ENCODE data around the gene PTPRA. TPM values are rescaled to one million over a fixed set of nuclear protein-coding genes. Genes with fewer than 3 reads are reported as not detected.

PTPRA gene
- total RNA-seq, 4 donors from 2014 or later: 49.2 to 80.8 (median 60.4) TPM

DNA sequence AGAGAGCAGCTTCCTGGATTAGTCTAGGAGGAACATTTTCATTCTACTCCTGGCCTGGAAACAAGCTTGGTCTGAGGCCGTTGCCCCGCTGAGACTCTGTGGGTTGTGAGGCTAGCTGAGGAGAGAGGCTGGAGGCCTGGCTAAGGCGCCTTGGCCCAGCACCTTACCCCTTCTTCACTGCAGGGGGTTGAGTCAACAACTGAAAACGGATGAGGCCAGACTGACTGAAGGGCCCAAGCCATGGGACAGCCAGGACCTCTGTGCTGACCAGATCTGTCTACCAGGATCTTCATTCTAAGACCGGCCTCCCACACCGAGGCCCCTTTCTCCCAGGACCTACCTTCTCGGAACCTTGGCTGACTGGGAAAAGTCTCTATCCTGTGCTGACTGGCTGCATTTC, 214.8 kb downstream of the PTPRA start:
- H3K9me3 ChIP-seq: no peaks in the 10 kb centered on the region
- no peaks in the 10 kb centered on the region for H3K36me3 ChIP-seq
- no peak overlapping the region for H3K4me3 ChIP-seq
- DNase-seq (ENCODE audit: extremely low spot score): no peak
- H3K4me1 ChIP-seq: peaks cover 2 to 15% (median 13%) of the 10 kb centered on the region in 4 donors
- TF ChIP-seq EP300 (IDR thresholded peaks at IDR 0.05): no peak
- TF ChIP-seq POLR2AphosphoS5 (IDR thresholded peaks at IDR 0.05): no peak
- no peak for TF ChIP-seq CTCF (IDR thresholded peaks at IDR 0.05)
- no peak for TF ChIP-seq POLR2A (IDR thresholded peaks at IDR 0.05; ENCODE audit: low read depth)
- peaks cover 0 to 61% (median 17%) of the 10 kb centered on the region in 4 donors for H3K27me3 ChIP-seq
- WGBS: 89% methylated on average over 6 of the region's 7 CpGs
- H3K27ac ChIP-seq (replicated peaks in 1 of 4): no peak overlapping the region
- intact Hi-C loops (cut with DNase I): no loop called here

Other genes with a start within 250 kb of the PTPRA start
- gene NOP56, start 220.8 kb upstream of the PTPRA start, total RNA-seq: 10 to 100 TPM; 31.6 to 96.4 (median 62.8) TPM
- 100 to 1,000 TPM; 115 to 122 (median 118) TPM for gene IDH3B, start 209.3 kb upstream of the PTPRA start, total RNA-seq
- gene EBF4, start 180.7 kb upstream of the PTPRA start, total RNA-seq: 10 to 100 TPM; 23.7 to 46.7 (median 30.1) TPM
- gene CPXM1, start 72.9 kb upstream of the PTPRA start, total RNA-seq: 1 to 10 TPM in 1 of 4 donors, under 1 TPM in 2, not detected in 1; 0.17 to 1.3 (median 0.45) TPM
- gene C20orf141, start 58.5 kb upstream of the PTPRA start, total RNA-seq: not detected
- not detected for gene TMEM239, start 57.1 kb upstream of the PTPRA start, total RNA-seq
- 10 to 100 TPM; 15.1 to 24.1 (median 22.5) TPM for gene PCED1A, start 32.8 kb upstream of the PTPRA start, total RNA-seq
- gene VPS16, start 32.7 kb upstream of the PTPRA start, total RNA-seq: 10 to 100 TPM; 22.0 to 37.5 (median 30.2) TPM
- gene GNRH2, start 170.1 kb downstream of the PTPRA start, total RNA-seq: not detected
- gene MRPS26, start 172.6 kb downstream of the PTPRA start, total RNA-seq: 10 to 100 TPM; 52.3 to 90.7 (median 71.5) TPM
- not detected for gene OXT, start 198.1 kb downstream of the PTPRA start, total RNA-seq
- not detected for gene AVP, start 211.2 kb downstream of the PTPRA start, total RNA-seq

Measured in esophagus muscularis mucosa (tissue), 4 donors.